GM12874 (cell line): ENCODE results near the gene KNCN.

Experiments used
- TF ChIP-seq, protein P1 (sequence below): IDR thresholded peaks from 2 replicates; pipeline ENCODE4 v1.5.1; 2011; ENCODE audit warnings: low read depth, mild to moderate bottlenecking, control low read depth, low read length, moderate library complexity; ENCODE audit not compliant: insufficient read depth

KNCN gene

DNA sequence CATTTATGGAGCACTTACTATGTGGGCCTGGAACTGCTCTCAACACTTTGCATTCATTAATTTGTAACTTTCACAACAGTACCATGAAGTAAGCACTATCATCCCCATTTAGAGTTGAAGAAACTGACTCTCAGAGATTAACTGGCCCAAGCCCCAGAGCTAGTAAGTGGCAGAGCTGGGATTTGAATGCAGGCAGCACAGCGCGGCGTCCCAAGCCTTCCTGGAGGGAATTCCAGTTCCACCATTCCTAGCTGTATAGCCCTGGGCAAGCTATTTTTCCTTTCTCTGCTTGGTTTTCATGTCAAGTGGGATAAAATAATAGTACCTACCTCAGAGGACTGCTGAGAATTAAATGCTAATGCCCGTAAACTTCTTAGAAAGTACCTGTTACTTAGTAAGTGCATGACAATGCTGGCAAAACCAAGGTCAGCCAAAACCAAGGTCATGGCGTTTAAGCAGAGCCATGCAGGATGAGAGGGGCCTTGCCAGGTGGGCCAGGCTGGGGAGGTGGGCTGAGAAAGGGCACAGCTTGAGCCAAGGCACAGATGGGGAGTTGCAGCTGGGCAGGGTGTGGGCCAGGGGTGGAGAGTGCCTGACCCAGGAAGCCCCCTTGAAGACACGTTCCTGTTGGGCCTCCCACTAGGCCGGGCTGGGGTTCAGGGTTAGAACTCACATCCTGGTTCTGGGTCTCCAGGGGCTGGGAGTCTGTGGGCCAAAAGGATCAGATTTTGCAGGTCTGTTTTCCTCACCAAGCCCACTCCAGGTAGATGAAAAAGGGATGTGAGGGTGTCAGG lies 4.6 kb upstream of the KNCN start:
- TF ChIP-seq, protein P1, sequence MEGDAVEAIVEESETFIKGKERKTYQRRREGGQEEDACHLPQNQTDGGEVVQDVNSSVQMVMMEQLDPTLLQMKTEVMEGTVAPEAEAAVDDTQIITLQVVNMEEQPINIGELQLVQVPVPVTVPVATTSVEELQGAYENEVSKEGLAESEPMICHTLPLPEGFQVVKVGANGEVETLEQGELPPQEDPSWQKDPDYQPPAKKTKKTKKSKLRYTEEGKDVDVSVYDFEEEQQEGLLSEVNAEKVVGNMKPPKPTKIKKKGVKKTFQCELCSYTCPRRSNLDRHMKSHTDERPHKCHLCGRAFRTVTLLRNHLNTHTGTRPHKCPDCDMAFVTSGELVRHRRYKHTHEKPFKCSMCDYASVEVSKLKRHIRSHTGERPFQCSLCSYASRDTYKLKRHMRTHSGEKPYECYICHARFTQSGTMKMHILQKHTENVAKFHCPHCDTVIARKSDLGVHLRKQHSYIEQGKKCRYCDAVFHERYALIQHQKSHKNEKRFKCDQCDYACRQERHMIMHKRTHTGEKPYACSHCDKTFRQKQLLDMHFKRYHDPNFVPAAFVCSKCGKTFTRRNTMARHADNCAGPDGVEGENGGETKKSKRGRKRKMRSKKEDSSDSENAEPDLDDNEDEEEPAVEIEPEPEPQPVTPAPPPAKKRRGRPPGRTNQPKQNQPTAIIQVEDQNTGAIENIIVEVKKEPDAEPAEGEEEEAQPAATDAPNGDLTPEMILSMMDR = no peak

- TF ChIP-seq, protein P1 = no peak
Observed at GRCh38 chr1:46554597-46555381, 3.3 kb upstream of the KNCN start.

- TF ChIP-seq, protein P1 = no peak
Observed at GRCh38 chr1:46554236-46554596, 2.8 kb upstream of the KNCN start.

- TF ChIP-seq, protein P1 = no peak
Observed at GRCh38 chr1:46553506-46553905, 2.1 kb upstream of the KNCN start.

GRCh38 chr1:46552357-46553237 lies 1.1 kb upstream of the KNCN start:
- TF ChIP-seq, protein P1 = no peak

- TF ChIP-seq, protein P1 = no peak
Observed at GRCh38 chr1:46550751-46551231, 656 bp downstream of the KNCN start.
